Nephron progenitor cell (in vitro differentiated cells): Measurements from ENCODE around the gene ZNF524.

Source experiments
- DNase-seq: peaks from one replicate; pipeline ENCODE4 v3.0.0; 2021
- H3K27ac Mint-ChIP-seq: 2 replicates; pipeline ENCODE4 v1.8.0; 2021; ENCODE audit warnings: mild to moderate bottlenecking, moderate library complexity, mixed read lengths
- H3K27me3 Mint-ChIP-seq: 2 replicates; pipeline ENCODE4 v1.8.0; 2021; ENCODE audit warnings: mild to moderate bottlenecking, low read depth, mixed read lengths; ENCODE audit not compliant: poor library complexity
- H3K36me3 Mint-ChIP-seq: 2 replicates; pipeline ENCODE4 v1.8.0; 2021; ENCODE audit warnings: low read depth, mixed read lengths
- H3K4me1 Mint-ChIP-seq: 2 replicates; pipeline ENCODE4 v1.8.0; 2021; ENCODE audit warnings: mixed read lengths
- H3K4me3 Mint-ChIP-seq: 2 replicates; pipeline ENCODE4 v1.8.0; 2021; ENCODE audit warnings: mild to moderate bottlenecking, moderate library complexity, mixed read lengths
- H3K9me3 Mint-ChIP-seq: 2 replicates; pipeline ENCODE4 v1.8.0; 2021; ENCODE audit warnings: mild to moderate bottlenecking, moderate library complexity, mixed read lengths
- CTCF ChIP-seq: fragments of 200-600 bp; sonication (generic); IDR thresholded peaks from 2 replicates; pipeline ENCODE4 v1.5.0; 2021; ENCODE audit warnings: antibody characterized with exemption

Gene ZNF524

GRCh38 chr19:55606471-55606787, 6.3 kb downstream of the ZNF524 start:
- Mint-ChIP-seq H3K36me3 (peaks cover 49% of the 10 kb centered on the region), H3K9me3 (peaks cover 6% of the 10 kb centered on the region), H3K4me1 (peaks cover 51% of the 10 kb centered on the region), H3K4me3 (peak overlapping the region; percentile 95), H3K27ac (peak overlapping the region; percentile 98), H3K27me3 (no peaks in the 10 kb centered on the region)
- TF ChIP-seq CTCF, result no peak
- DNase-seq, result no peak

GRCh38 chr19:55606817-55607216, 6.7 kb downstream of the ZNF524 start:
- no peak for TF ChIP-seq CTCF
- Mint-ChIP-seq H3K9me3 (peaks cover 6% of the 10 kb centered on the region), H3K27ac (peak overlapping the region; percentile 98), H3K4me1 (peaks cover 47% of the 10 kb centered on the region), H3K4me3 (peak overlapping the region; percentile 95), H3K27me3 (no peaks in the 10 kb centered on the region), H3K36me3 (peaks cover 49% of the 10 kb centered on the region)
- no peak for DNase-seq

GRCh38 chr19:55609326-55609725, 9.2 kb downstream of the ZNF524 start:
- peaks cover 40% of the 10 kb centered on the region for H3K4me1 Mint-ChIP-seq
- no peak overlapping the region for H3K27ac Mint-ChIP-seq
- H3K9me3 Mint-ChIP-seq, result no peaks in the 10 kb centered on the region
- DNase-seq, result no peak
- no peak for TF ChIP-seq CTCF
- H3K27me3 Mint-ChIP-seq, result no peaks in the 10 kb centered on the region
- H3K36me3 Mint-ChIP-seq, result peaks cover 54% of the 10 kb centered on the region
- H3K4me3 Mint-ChIP-seq, result no peak overlapping the region

- H3K27ac Mint-ChIP-seq, result peak overlapping the region; percentile 64
- TF ChIP-seq CTCF, result no peak
- no peaks in the 10 kb centered on the region for H3K9me3 Mint-ChIP-seq
- H3K27me3 Mint-ChIP-seq, result no peaks in the 10 kb centered on the region
- H3K4me1 Mint-ChIP-seq, result peaks cover 28% of the 10 kb centered on the region
- no peak overlapping the region for H3K4me3 Mint-ChIP-seq
- DNase-seq, result no peak
- peaks cover 54% of the 10 kb centered on the region for H3K36me3 Mint-ChIP-seq
Measured at GRCh38 chr19:55611300-55611982, 11.4 kb downstream of the ZNF524 start.

GRCh38 chr19:55611983-55612645, 12.0 kb downstream of the ZNF524 start:
- Mint-ChIP-seq H3K9me3 (no peaks in the 10 kb centered on the region), H3K27me3 (no peaks in the 10 kb centered on the region), H3K36me3 (peaks cover 54% of the 10 kb centered on the region), H3K4me1 (peaks cover 21% of the 10 kb centered on the region), H3K4me3 (no peak overlapping the region), H3K27ac (peak overlapping the region; percentile 83)
- no peak for TF ChIP-seq CTCF
- no peak for DNase-seq

- no peaks in the 10 kb centered on the region for H3K9me3 Mint-ChIP-seq
- TF ChIP-seq CTCF, result no peak
- peaks cover 16% of the 10 kb centered on the region for H3K4me1 Mint-ChIP-seq
- H3K36me3 Mint-ChIP-seq, result peaks cover 52% of the 10 kb centered on the region
- no peak overlapping the region for H3K4me3 Mint-ChIP-seq
- H3K27me3 Mint-ChIP-seq, result no peaks in the 10 kb centered on the region
- DNase-seq, result no peak
- no peak overlapping the region for H3K27ac Mint-ChIP-seq
Measured at GRCh38 chr19:55613396-55613795, 13.3 kb downstream of the ZNF524 start.
